Measurements from ENCODE around the gene C5orf47.

The C5orf47 gene

DNA sequence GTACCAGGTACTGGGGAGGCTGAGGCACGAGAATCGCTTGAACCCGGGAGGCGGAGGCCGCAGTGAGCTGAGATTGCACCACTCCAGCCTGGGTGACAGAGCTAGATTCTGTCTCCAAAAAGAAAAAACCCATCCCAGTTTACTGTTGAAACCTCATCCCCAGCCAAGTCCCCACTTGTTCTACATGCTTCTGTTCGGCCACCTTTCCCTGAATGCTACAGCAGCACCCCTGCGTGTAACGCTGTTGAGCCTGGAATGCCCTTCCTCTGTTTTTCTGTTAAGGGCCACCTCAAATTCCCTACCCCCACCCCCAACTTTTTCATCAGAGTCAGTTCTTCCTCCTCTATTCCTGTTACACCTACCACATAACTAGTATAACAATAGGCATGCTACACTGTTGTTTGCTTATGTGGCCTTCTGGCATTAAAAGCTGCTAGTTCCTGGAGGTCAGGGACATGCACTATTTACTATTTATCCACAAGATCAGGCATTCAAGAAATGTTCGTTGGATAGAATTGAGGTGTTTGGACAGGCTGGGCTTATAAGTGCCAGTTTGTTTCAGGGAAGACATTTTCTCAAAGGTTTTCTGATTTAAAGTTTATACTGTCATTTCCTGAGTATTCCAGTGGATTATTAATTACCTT is 47.1 kb upstream of the C5orf47 start:
- TF ChIP-seq TAF1 (IDR thresholded peaks at IDR 0.05; ENCODE audit: low read depth) (no peak), REST (IDR thresholded peaks at IDR 0.05; ENCODE audit: low read depth) (no peak), CREB1 (IDR thresholded peaks at IDR 0.05; ENCODE audit: low read depth) (no peak), ZBTB7A (IDR thresholded peaks at IDR 0.05; ENCODE audit: low read depth) (no peak), RAD21 (IDR thresholded peaks at IDR 0.05; ENCODE audit: low read depth) (no peak), NFIC (IDR thresholded peaks at IDR 0.05) (no peak), TCF12 (IDR thresholded peaks at IDR 0.05; ENCODE audit: low read depth) (no peak), EGR1 (IDR thresholded peaks at IDR 0.05) (no peak), YY1 (IDR thresholded peaks at IDR 0.05; ENCODE audit: low read depth) (no peak), CEBPB (IDR thresholded peaks at IDR 0.05) (no peak), TEAD4 (IDR thresholded peaks at IDR 0.05) (no peak), EP300 (IDR thresholded peaks at IDR 0.05; ENCODE audit: borderline replicate concordance) (no peak), FOXM1 (IDR thresholded peaks at IDR 0.05; ENCODE audit: borderline replicate concordance, low read depth) (no peak)
- TF ChIP-seq, protein P1, sequence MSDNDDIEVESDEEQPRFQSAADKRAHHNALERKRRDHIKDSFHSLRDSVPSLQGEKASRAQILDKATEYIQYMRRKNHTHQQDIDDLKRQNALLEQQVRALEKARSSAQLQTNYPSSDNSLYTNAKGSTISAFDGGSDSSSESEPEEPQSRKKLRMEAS (IDR thresholded peaks at IDR 0.05), result no peak
- TF ChIP-seq, protein P2, sequence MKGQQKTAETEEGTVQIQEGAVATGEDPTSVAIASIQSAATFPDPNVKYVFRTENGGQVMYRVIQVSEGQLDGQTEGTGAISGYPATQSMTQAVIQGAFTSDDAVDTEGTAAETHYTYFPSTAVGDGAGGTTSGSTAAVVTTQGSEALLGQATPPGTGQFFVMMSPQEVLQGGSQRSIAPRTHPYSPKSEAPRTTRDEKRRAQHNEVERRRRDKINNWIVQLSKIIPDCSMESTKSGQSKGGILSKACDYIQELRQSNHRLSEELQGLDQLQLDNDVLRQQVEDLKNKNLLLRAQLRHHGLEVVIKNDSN (IDR thresholded peaks at IDR 0.05), result no peak

DNA sequence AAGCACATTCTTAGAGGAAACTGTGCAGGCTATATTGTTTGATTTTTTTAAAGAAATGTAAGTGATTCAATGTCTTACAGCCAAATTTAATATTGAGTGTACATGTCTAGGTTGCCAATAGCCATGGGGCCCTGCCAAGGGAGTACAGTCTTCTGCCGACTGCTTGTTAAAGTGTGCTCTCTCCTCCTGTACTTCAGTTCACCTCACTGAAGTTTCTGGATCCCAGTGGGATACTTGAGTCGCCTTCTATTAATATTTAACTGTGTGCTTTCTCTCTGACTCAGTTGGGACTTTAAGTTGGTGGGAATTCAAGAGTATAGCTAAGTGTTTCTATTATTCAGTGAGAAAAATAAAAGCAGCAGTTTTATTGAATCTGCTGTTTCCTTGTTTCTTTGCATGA is 44.5 kb upstream of the C5orf47 start:
- no peak for TF ChIP-seq CREB1 (IDR thresholded peaks at IDR 0.05; ENCODE audit: low read depth)
- TF ChIP-seq, protein P1 (IDR thresholded peaks at IDR 0.05), result no peak

DNA sequence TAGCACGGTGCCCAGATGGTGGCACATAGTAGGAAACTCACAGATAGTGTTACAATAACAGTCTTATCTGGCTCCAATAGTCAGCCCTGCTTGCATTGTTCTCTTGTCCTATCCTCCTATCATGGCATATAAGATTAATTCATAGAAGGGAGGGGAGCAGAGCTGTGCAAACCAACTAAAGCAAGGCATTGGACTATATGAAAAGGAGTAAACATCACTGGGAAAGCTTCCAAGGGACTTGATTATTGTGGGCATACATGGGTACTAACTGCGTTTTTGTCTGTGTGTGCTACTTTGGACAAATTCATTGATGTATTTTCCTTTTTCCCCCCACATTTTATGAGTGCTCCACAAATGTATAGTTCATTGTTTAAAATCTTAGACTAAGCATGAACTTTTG is 43.8 kb upstream of the C5orf47 start:
- no peak for TF ChIP-seq EGR1 (IDR thresholded peaks at IDR 0.05)

DNA sequence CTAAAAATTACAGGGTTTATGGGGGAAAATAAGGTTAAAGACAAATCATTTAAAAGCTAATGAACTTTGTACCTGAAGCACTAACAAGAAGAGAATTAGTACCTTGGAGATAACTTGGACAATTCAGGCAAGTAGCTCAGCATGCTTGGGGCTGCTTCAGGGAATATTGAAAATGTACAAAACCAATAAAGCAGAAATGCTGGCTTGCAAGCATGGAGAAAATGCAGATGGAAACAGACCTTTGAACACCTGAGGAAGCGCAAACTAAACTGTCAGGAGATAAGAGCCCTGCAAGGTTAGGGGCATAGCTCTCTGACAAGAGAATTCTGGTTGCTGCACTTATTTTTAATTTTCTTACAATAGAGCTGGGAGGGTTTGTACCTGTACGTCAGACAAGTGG is 42.6 kb upstream of the C5orf47 start:
- TF ChIP-seq NFIC (IDR thresholded peaks at IDR 0.05) (no peak), RAD21 (IDR thresholded peaks at IDR 0.05; ENCODE audit: low read depth) (no peak)

DNA sequence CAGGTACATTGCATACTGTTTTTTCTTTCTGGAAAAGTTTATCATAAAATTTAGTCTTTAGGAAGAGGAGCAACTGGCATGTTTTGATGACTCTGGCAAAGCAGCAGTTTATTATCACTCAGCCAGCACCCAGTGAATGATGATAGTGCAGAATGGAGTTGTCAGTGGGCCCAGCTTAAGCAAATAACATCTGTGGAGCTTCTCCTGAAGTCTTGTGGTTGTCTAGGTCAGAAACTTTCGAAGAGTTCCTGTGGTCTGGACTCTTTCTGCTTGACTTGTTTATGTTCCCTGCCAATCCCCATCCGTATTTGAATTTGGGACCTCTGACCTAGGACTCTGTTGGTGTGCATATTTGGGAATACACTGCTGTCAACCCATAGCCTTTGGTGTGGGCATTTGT is 38.1 kb upstream of the C5orf47 start:
- TF ChIP-seq TCF12 (IDR thresholded peaks at IDR 0.05; ENCODE audit: low read depth) (no peak), ZBTB7A (IDR thresholded peaks at IDR 0.05; ENCODE audit: low read depth) (no peak), FOXM1 (IDR thresholded peaks at IDR 0.05; ENCODE audit: borderline replicate concordance, low read depth) (no peak), REST (IDR thresholded peaks at IDR 0.05; ENCODE audit: low read depth) (no peak), CREB1 (IDR thresholded peaks at IDR 0.05; ENCODE audit: low read depth) (no peak), NFIC (IDR thresholded peaks at IDR 0.05) (no peak), EGR1 (IDR thresholded peaks at IDR 0.05) (no peak), YY1 (IDR thresholded peaks at IDR 0.05; ENCODE audit: low read depth) (no peak), CEBPB (IDR thresholded peaks at IDR 0.05) (no peak), RAD21 (IDR thresholded peaks at IDR 0.05; ENCODE audit: low read depth) (no peak), EP300 (IDR thresholded peaks at IDR 0.05; ENCODE audit: borderline replicate concordance) (no peak), TEAD4 (IDR thresholded peaks at IDR 0.05) (no peak), TAF1 (IDR thresholded peaks at IDR 0.05; ENCODE audit: low read depth) (no peak)
- TF ChIP-seq, protein P1 (IDR thresholded peaks at IDR 0.05), result no peak
- TF ChIP-seq, protein P2 (IDR thresholded peaks at IDR 0.05), result no peak

DNA sequence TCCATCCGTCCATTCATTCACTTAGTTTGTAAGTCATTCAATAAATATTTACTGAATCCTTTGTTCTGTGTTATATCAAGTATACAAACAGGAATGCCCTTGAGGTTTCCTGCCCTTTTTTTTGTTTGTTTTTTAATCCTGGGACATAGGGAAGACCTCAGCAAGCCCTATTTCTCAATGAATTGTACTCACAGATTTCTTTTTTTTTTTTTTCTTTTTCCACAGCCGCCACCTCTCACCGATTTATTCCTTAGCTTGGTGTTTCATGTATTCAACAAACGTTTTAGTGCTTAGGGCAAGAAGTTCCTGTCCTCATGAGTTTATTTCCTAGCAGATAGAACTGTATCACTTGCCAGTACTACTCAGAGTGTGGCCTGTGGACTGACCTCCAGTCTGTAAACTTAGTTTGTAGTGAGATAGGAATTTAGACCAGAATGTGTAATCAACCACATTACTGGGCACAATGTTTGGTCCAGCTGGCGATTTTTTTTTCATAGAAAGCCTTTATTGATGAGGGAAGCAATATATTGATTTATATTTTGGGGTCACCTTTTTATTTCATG is 35.4 kb upstream of the C5orf47 start:
- TF ChIP-seq, protein P2 (IDR thresholded peaks at IDR 0.05), result no peak

Measured in Ishikawa (cell line).